ENCODE measurements around the gene SYT11. TPM values are rescaled to one million over a fixed set of nuclear protein-coding genes. Genes with fewer than 3 reads are reported as not detected.

Gene SYT11
- total RNA-seq, 1 donor from 2014 or later = 9.6 TPM

- no peak for ATAC-seq
- Histone ChIP-seq H3K4me1 (no peaks in the 10 kb centered on the region), H3K27ac (no peak overlapping the region), H3K4me3 (no peak overlapping the region), H3K27me3 (ENCODE audit: low read depth) (no peaks in the 10 kb centered on the region), H3K36me3 (no peaks in the 10 kb centered on the region), H3K9me3 (no peaks in the 10 kb centered on the region)
- intact Hi-C loops (cut with DNase I) = no loop called here
- no peak for DNase-seq
- TF ChIP-seq CTCF (IDR thresholded peaks at IDR 0.05) = no peak
Measured at GRCh38 chr1:155867766-155868165, 8.4 kb downstream of the SYT11 start.

- Histone ChIP-seq H3K36me3 (no peaks in the 10 kb centered on the region), H3K27ac (no peak overlapping the region), H3K4me3 (no peak overlapping the region), H3K4me1 (no peaks in the 10 kb centered on the region), H3K27me3 (ENCODE audit: low read depth) (no peaks in the 10 kb centered on the region), H3K9me3 (no peaks in the 10 kb centered on the region)
- no peak for TF ChIP-seq CTCF (IDR thresholded peaks at IDR 0.05)
- DNase-seq (no peak), ATAC-seq (no peak)
- intact Hi-C loops (cut with DNase I) = no loop called here
Measured at GRCh38 chr1:155871390-155871789, 12.0 kb downstream of the SYT11 start.

GRCh38 chr1:155872527-155872926, 13.2 kb downstream of the SYT11 start:
- DNase-seq = no peak
- Histone ChIP-seq H3K4me3 (no peak overlapping the region), H3K4me1 (no peaks in the 10 kb centered on the region), H3K27me3 (ENCODE audit: low read depth) (no peaks in the 10 kb centered on the region), H3K36me3 (no peaks in the 10 kb centered on the region), H3K27ac (no peak overlapping the region), H3K9me3 (no peaks in the 10 kb centered on the region)
- no peak for ATAC-seq
- intact Hi-C loops (cut with DNase I) = no loop called here
- no peak for TF ChIP-seq CTCF (IDR thresholded peaks at IDR 0.05)

- Histone ChIP-seq H3K9me3 (no peaks in the 10 kb centered on the region), H3K27ac (no peak overlapping the region), H3K4me1 (no peaks in the 10 kb centered on the region), H3K4me3 (no peak overlapping the region), H3K27me3 (ENCODE audit: low read depth) (no peaks in the 10 kb centered on the region), H3K36me3 (no peaks in the 10 kb centered on the region)
- TF ChIP-seq CTCF (IDR thresholded peaks at IDR 0.05) = no peak
- intact Hi-C loops (cut with DNase I) = no loop called here
- no peak for ATAC-seq
- no peak for DNase-seq
Measured at GRCh38 chr1:155873860-155874259, 14.5 kb downstream of the SYT11 start.

GRCh38 chr1:155877945-155878344, 18.6 kb downstream of the SYT11 start:
- DNase-seq (no peak), ATAC-seq (no peak)
- Histone ChIP-seq H3K9me3 (no peaks in the 10 kb centered on the region), H3K27ac (no peak overlapping the region), H3K36me3 (peaks cover 18% of the 10 kb centered on the region), H3K27me3 (ENCODE audit: low read depth) (no peaks in the 10 kb centered on the region), H3K4me3 (no peak overlapping the region), H3K4me1 (no peaks in the 10 kb centered on the region)
- intact Hi-C loops (cut with DNase I) = no loop called here
- TF ChIP-seq CTCF (IDR thresholded peaks at IDR 0.05) = no peak

- Histone ChIP-seq H3K36me3 (peaks cover 18% of the 10 kb centered on the region), H3K27ac (no peak overlapping the region), H3K4me1 (no peaks in the 10 kb centered on the region), H3K4me3 (no peak overlapping the region), H3K9me3 (no peaks in the 10 kb centered on the region), H3K27me3 (ENCODE audit: low read depth) (no peaks in the 10 kb centered on the region)
- intact Hi-C loops (cut with DNase I) = no loop called here
- TF ChIP-seq CTCF (IDR thresholded peaks at IDR 0.05) = no peak
- DNase-seq (no peak), ATAC-seq (no peak)
Measured at GRCh38 chr1:155880251-155880650, 20.9 kb downstream of the SYT11 start.
